Myocyte (in vitro differentiated cells): ENCODE results near the gene SCART1. TPM values are rescaled to one million over a fixed set of nuclear protein-coding genes. Genes with fewer than 3 reads are reported as not detected.
"Not testable (repeated sequence)": the region's sequence is repeated elsewhere in the genome, so short reads cannot be mapped to it uniquely, and the experiment has no call there.

Source experiments
- DNase-seq: peaks from one replicate; pipeline ENCODE4 v3.0.0-alpha.2; 2012; ENCODE audit warnings: low read depth
- polyA plus RNA-seq: library from polyadenylated mRNA; unstranded; fragments of >200 nt; gene quantifications from one replicate; pipeline ENCODE4 v1.2.1, GENCODE V29; 2012; ENCODE audit warnings: missing spikeins
- total RNA-seq: library from RNA; depleted of rRNA; stranded (reverse); fragments of >200 nt; gene quantifications from 2 replicates; pipeline ENCODE4 v1.2.3, GENCODE V29; 2014

Gene SCART1
- total RNA-seq = 0.83 and 1.4 TPM in 2 replicates
- 1.8 TPM for polyA plus RNA-seq

DNA sequence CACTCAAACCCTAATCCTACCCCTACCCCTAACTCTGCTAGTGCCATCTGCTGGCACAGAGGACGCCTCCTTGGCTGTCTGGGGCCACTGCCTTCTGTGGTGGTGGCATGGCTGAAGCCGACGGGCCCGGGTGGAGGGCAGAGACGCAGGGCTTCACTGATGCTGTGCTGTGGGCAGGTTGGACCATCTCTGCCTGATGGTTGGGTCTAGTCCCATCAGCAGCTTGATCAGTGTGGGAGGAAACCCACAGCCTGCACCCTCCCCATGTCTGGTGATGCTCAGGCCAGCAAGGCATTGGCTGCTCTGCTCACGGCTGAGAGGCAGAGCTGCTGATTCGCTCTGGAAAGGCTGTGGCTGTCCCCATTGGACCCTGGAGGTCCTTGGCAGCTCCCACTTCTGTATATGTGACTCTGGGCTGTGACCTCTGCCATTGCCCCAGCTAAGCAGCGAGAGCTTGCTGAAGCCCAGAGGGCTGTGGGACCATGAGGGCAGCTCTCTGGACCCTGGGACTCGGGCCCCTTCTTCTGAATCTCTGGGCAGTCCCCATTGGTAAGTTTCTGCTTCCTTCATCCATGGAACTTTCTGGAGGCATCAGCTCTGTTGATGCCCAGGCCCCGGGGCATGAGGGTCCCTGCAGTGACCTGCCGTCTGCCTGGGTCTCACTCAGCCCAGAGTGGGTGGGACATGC, at the start of gene SCART1:
Gene SCART1, plus strand, starts transcription at position 430 of the 688 bp plus-strand sequence. Its CDS starts 53 bp downstream, at position 483.
- no peak for DNase-seq

DNA sequence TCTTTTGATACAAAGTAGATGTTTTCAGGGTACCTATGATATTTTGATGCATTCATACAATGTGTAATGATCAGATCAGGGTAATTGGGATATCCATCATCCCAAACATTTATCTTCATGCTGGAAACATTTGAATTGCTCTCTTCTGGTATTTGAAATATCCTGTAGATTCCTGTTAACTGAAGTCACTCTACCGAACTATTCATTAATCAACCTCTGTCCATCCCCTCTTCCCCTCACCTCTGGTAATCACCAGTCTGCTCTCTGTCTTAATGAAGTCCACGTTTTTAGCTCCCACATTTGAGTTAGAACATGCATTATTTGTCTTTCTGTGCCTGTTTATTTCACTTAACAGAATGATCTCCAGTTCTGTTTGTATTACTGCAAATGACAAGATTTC, 48.5 kb upstream of the SCART1 start:
- no peak for DNase-seq

DNA sequence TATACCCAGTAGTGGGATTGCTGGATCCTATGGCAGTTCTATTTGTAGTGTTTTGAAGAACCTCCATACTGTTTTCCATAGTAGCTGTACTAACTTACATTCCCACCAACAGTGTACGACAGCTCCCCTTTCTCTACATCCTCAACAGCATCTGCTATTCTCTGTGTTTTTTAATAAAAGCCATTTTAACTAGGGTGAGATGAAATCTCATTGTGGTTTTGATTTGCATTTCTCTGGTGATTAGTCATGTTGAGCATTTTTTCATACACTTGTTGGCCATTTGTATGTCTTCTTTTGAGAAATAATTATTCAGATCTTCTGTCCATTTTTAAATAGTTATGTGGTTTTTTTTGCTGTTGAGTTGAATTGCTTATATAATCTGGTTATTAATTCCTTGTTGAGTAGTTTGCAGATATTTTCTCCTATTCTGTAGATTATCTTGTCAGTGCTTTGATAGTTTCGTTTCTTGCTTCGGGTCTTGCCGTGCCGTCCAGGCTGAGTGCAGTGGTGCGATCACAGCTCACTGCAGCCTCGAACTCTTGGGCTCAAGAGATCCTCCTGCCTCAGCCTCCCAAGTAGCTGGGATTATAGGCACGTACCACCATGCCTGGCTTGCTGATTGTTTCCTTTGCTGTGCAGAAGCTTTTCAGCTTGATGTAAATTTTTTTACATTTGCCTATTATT, 47.8 kb upstream of the SCART1 start:
- DNase-seq = no peak

DNA sequence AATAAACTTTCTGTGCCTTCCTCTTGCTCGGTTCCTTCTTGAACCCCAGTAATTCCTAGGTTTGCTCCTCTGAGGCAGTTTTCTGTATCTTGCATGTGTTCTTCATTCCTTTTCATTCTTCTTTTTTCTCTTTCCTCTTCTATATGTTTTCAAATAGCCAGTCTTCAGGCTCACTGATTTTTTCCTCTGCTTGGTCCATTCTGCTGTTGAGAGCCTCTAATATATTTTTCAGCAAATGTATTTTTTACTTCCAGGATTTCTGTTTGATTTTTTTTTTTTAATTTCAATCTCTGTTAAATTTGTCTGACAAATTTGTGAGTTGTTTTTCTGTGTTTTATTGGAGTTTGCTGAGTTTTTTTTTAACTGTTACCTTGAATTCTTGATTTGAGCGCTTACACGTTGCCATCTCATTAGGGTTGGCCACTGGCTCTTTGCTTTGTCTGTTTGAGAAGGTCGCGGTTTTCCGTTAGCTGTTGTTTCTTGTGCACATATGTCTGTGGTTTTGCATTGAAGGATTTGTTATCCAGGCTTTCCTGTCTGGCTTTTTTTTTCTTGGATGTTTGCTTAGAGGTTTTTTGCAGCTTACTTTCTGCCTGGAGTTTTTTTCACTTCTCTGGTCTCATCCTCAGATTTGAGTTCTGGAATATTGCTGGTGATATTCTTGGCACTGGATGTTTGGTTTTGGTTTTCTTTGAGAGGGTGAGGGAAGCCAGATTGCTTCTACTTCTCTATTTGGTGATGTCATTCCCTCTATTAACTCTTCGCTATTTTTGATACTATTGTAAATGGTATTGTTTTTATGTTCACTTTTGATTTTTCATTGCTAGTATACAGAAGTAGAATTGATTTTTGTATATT, 42.0 kb upstream of the SCART1 start:
- DNase-seq = no peak

DNA sequence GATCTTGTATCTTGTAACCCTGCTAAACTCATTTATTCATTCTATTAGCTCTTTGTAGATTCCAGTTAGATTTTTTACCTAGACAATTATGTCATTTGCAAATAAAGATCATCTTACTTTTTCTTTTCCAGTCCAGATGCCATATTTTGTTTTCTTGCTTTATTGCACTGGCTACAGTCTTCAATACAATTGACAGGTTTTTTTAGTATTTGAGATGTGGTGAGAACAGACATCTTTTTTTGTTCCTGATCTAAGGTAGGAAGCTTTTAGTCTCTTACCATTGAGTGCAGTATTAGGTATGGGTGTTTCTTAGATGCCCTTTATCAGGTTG, 41.4 kb upstream of the SCART1 start:
- no peak for DNase-seq

DNA sequence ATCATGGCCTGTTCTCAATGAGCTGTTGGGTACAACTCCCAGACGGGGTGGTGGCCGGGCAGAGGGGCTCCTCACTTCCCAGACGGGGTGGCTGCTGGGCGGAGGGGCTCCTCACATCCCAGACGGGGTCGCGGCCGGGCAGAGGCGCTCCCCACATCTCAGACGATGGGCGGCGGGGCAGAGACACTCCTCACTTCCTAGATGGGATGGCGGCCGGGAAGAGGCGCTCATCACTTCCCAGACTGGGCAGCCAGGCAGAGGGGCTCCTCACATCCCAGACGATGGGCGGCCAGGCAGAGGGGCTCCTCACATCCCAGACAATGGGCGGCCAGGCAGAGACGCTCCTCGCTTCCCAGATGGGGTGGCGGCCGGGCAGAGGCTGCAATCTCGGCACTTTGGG, 39.3 kb upstream of the SCART1 start:
- DNase-seq = not testable (repeated sequence)

DNA sequence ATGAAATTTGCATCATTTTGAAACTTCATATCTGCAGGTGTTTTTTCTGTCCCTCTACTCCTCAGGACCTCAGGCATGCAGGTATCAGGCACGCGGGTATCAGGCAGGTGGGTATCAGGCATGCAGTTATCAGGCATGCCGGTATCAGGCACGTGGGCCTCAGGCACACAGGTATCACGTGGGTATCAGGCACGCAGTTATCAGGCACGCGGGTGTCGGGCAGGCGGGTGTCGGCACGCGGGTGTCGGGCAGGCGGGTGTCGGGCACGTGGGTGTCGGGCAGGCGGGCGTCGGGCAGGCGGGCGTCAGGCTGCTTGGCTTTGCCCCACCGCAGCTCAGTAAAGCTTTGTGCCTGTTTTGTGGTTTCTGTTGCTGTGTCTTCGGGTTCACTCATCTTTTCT, 38.0 kb upstream of the SCART1 start:
- no peak for DNase-seq

DNA sequence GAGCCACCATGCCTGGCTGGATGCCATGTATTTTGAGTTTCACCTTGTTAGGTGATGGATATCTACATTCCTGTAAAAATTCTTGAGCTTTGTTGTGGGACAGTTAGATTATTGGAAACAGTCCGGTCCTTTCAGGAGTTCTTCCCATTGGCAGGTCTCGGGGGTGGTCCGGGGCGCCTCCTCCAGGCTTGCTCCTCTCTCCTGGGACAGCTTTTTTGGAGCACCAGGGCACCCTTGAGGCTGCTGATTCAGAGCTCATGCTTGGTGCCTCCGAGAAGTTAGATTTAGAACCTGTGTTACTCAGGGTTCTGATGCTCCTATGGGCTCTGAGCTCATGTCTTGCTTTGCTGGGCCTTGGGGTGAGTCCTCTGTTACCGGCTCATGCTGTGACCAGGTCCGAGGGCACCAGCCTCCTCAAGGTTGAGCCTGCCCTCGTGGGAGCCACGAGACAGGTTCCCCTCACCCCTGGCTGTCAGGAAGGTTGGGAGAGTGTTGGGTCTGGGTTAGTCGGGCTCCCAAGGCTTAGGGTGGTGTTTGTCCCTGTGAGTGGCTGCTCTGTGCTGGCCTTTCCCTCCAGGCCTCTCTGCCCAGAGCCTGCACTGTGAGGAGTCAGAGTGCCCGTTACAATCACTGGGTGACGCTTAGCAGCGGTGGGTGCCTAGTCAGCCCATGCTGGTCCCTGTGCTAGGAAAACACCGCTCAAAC, 35.3 kb upstream of the SCART1 start:
- DNase-seq = no peak

DNA sequence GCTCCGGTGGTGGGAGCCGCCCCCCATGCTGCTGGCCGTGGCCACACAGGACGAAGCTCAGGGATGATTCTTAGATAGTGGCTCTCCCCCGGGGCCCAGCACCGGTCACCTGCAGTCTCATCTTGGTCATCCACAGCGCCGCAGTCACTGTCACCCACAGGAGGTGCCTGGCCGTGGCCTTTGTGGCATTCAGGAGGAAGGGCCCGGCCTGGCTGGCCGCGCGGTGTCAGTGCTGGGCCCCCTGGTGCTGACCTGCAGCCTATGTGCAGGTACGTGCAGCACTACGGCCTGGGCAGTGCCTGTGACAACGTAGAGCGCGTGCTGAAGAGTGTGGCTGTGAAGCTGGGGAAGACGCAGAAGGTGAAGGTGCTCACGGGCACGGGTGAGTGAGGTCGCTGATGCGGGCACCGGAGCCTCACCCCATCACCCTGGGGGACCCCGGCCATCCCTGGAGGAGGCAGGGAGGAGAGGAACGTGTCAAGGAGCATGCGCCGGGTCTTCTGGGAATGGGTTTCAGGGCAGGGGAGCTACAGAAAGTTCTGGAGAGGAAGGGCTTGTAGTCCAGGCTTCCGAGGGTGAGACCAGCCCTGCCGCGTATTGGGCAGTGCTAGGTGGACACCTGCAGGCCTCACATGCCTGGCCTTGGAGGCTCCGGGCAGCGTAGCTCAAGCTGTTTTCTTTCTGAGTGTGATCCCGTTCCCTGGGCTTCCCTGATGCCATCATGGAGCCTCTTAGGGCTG, 34.4 kb upstream of the SCART1 start:
- no peak for DNase-seq

DNA sequence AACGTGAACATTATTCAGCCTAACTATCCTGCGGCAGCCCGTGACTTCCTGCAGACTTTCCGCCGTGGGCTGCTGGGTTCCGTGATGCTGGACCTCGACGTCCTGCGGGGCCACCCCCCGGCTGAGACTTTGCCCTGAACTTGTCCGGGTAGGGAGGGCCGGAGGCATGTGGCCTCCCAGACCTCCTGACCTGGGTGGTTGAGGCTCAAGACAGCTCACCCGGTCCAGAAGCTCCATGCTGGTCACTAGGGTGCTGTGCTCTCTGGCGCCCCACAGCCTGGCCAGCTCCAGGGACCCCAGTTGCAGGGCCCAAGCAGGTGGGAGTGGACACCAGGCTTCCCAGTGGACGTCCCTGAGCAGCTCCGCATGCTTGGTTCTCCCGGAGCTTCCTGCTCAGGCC, 33.7 kb upstream of the SCART1 start:
- no peak for DNase-seq

DNA sequence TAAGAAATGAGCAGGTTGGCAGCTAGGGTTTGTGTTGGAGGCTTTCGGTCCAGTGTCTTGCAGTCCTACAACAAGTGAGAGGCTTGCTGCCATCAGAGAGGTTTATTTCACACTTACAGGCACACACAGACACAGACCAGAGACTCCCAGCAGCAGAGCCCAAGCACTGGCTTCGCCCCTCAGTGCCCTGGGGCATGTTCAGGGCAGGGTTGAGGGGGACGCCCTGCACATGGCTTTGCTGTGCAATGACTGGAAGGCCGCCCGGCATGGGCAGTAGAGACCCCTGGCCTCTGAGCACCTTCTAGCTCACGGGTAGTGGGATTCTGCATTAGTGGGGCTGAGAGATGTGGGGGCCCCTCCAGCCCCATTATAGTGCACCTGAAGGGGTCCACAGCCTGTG, 33.2 kb upstream of the SCART1 start:
- DNase-seq = no peak

DNA sequence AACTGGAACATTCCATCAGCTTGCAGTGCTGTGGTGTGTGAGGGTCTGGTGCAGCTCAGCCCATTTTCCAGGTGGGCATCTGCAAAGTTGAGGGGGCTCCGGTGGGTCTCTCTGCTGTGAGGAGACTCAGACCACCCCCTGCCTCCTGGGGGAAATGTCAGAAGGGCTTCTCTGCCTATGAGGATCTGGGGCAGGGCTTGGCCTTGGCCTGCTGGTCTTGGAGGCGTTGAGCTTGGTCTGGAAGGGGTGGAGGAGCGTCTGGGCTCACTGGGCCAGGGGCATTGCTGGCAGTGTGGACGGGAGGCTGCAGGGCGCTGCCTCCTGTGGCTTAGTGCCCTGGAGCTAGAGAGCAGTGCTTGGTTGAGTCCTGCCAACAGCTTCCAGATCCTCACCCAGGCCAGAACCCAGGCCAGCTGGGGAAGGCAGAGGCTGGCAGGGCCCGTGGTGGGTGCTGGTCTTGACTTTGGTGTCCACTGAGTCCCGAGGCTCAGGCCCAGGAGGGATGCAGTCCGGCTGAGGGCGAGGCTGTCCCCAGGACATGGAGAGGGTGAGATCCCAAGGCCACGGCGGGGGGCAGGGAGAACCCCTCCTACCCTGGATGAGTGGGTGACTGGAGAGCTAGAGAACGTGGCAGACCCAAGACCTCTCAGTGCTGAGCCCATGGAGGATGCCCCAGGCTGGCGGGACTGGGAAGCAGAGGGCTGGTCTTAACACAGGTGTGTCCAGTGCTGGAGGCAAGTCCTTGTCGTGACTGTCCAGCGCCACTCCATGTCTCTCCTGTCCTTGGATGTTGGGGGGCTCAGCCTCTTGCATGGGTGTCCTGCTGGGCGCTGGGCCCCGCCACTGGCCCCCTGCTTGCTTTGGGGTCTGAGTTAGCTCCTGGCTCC, 32.2 kb upstream of the SCART1 start:
- DNase-seq = no peak

DNA sequence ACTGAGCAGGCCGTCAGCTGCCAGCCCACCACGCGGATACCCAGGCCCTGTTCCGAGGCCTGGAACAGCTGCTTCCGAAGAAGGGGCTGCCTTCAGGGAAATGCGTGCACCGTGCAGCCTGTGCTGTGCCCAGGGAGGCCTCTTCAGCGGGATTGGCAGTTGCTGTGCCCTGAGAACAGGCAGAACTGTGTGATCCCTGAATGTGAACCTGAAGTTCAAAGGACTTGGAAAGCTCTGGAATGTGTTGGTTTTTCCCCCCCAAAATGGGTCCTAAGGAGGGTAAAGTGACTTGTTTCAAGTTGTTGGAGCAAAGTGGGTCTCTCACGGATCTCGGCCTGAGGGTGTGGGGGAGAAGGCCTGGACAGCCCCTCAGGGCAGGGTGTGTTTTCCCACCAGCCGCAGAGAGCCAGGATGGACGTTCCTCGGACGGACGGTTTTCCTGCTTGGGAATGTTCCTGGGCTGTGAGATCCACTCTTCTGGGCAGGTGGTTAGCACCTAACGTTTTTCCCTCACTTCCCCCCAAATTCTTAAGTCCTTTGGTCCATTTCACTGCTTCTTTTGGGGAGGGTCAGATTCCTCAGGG, 31.4 kb upstream of the SCART1 start:
- no peak for DNase-seq

DNA sequence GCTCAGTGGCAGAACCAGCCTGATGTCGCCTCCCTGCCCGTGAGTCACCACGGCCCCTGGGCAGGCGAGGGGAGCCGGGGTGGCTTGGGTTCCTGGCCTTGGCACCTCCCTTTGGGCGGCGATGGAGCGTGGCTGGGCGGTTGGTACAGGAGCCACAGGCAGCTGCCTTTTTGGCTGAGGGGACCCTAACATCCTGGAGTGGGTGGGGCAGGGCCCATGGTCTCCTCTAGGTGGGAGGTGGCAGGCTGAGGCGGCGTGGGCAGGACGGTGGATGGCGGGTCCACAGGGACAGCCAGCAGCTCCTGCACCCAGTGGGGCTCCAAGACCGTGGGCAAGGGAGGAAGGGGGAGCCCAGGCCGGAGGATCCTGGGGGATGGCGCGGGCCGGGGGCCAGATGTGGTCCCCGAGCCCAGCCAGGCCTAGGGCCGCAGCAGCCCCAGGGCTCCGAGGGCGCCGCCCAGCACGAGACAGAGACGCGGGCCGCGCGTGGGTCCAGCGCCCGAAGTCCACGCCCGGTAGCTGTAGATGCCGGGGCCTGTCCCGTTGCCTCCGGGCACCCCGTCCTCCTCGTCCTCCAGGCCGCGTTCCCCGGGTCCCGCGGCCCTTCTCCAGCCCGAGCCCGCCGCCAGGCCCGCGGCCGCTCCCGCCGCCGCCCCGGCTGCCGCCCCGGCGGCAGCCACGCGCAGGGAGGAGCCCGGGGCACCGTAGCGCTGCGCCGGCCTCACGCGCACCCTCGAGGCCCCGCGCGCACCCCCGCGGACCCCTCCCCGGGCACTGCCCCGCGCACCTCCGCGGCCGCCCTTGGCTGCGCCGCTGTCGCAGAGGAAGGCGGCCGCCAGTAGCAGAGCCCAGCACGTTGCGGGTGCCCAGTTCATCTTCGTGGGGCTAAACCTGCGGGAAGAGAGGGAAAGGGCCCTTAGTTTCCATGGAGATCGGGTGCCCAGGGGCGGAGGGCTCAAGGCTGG, 30.7 kb upstream of the SCART1 start:
- peak; percentile 24 for DNase-seq

DNA sequence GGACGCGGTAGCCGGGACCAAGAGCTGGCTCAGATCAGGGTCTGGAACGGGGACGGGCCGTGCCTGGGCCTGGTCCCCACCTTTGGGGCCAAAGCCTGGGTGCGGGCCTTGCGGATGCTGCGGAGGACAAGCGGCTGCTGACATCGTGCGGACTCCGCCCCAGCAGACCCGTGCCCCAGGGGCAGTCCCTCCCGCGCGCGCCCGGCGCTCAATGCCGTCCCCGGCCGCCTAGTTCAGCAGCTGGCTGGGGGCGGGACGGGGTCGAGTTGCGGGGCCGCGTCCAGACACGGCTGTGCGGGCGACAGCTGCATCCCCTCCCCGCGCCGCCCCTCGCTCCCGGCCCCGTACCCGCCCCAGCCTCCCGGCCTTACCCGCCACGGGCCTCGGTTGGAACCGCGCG, 29.6 kb upstream of the SCART1 start:
- not testable (repeated sequence) for DNase-seq

DNA sequence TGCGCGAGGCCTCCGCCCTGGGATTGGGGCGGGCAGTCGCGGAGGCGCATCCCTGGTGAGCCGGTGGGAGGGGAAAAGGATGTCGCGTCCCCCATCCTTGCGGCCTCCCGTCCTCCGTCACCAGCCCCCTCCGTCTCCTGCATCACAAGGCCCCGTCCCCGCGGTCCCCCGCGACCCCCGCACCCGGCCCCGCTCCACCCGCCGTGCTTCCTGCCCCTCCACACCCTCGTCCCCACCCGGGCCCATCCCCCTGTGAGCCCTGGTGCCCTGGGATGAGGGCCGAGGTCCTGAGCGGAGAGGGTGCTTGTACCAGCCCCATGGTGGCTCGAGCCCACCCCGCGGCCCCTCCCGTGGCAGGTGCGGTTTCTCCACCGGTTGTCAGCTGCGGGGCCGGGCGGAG, 29.1 kb upstream of the SCART1 start, which contains the start of gene SPRN:
Gene SPRN, minus strand, starts transcription at position 25 of the 400 bp plus-strand sequence. CDS start 944 bp downstream, outside the sequence.
- DNase-seq = not testable (repeated sequence)

DNA sequence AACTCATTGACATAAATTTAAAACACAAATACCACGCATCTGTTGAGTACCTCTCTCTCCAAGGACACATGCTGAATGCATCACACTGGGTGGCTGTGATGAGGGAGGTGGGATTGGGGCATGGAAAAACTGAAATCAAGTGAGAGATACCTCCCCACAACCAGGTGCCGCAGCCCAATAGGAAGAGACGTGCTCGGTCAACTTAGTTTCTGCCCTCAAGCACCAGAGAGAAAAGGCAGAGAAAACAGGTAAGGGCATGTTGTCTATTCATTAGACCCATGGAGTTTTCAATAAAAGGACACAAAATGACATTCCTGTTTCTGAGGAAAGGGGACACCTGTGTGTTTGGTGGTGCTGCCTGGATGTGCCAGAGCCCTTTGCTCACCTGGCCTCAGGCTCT, 24.2 kb upstream of the SCART1 start:
- not testable (repeated sequence) for DNase-seq
